Measurements from ENCODE around the gene RPL13.

GRCh38 chr16:89554343-89554742 lies 6.1 kb upstream of the RPL13 start:
- TF ChIP-seq POLR2A (IDR thresholded peaks at IDR 0.05) = no peak
- TF ChIP-seq POLR2AphosphoS5 (IDR thresholded peaks at IDR 0.05) = peak in 1 of 3 donors; percentile 5
- TF ChIP-seq CTCF (IDR thresholded peaks at IDR 0.05 in 8 of 11, conservative IDR thresholded peaks at IDR 0.05 in 3 of 11) = no peak
